GM21381 (cell line): ENCODE measurements around the gene ASIC2.

Source experiments
- ATAC-seq: cut with Tn5 transposase; IDR thresholded peaks from one replicate; pipeline ENCODE4 v1.9.1; 2021; ENCODE audit warnings: mild to moderate bottlenecking, moderate library complexity; ENCODE audit not compliant: unreplicated experiment

The ASIC2 gene

GRCh38 chr17:33292981-33293867 is at the start of gene ASIC2:
ASIC2 (minus strand) TSS chr17:33293295.
- ATAC-seq, result no peak

- no peak for ATAC-seq
Observed at GRCh38 chr17:33342025-33342424, 48.9 kb upstream of the ASIC2 start.

- ATAC-seq, result no peak
Observed at GRCh38 chr17:33338242-33338641, 45.1 kb upstream of the ASIC2 start.

- no peak for ATAC-seq
Observed at GRCh38 chr17:33335491-33336173, 42.5 kb upstream of the ASIC2 start.

GRCh38 chr17:33334703-33335102 is 41.6 kb upstream of the ASIC2 start:
- ATAC-seq, result no peak

- ATAC-seq, result no peak
Observed at GRCh38 chr17:33330877-33331276, 37.8 kb upstream of the ASIC2 start.

- no peak for ATAC-seq
Observed at GRCh38 chr17:33328129-33328528, 35.0 kb upstream of the ASIC2 start.

- no peak for ATAC-seq
Observed at GRCh38 chr17:33324736-33325135, 31.6 kb upstream of the ASIC2 start.

GRCh38 chr17:33322063-33322462 is 29.0 kb upstream of the ASIC2 start:
- ATAC-seq, result no peak

GRCh38 chr17:33318241-33318640 is 25.1 kb upstream of the ASIC2 start:
- ATAC-seq, result no peak

- no peak for ATAC-seq
Observed at GRCh38 chr17:33316746-33317145, 23.7 kb upstream of the ASIC2 start.

GRCh38 chr17:33310296-33310695 is 17.2 kb upstream of the ASIC2 start:
- ATAC-seq, result no peak

- ATAC-seq, result no peak
Observed at GRCh38 chr17:33303254-33303653, 10.2 kb upstream of the ASIC2 start.

- no peak for ATAC-seq
Observed at GRCh38 chr17:33302394-33302793, 9.3 kb upstream of the ASIC2 start.

GRCh38 chr17:33300241-33300640 is 7.1 kb upstream of the ASIC2 start:
- no peak for ATAC-seq

- ATAC-seq, result no peak
Observed at GRCh38 chr17:33299115-33299514, 6.0 kb upstream of the ASIC2 start.

GRCh38 chr17:33297643-33298042 is 4.5 kb upstream of the ASIC2 start:
- ATAC-seq, result no peak

- ATAC-seq, result no peak
Observed at GRCh38 chr17:33294994-33295393, 1.9 kb upstream of the ASIC2 start.

- no peak for ATAC-seq
Observed at GRCh38 chr17:33292201-33292980, 704 bp downstream of the ASIC2 start.

- ATAC-seq, result no peak
Observed at GRCh38 chr17:33291248-33292200, 1.6 kb downstream of the ASIC2 start.
